H1 (cell line): Measurements from ENCODE around the gene ZFHX2. TPM values are rescaled to one million over a fixed set of nuclear protein-coding genes. Genes with fewer than 3 reads are reported as not detected.

Experiments
- CTCF ChIA-PET: fragments of 300-600 bp; sonication (Branson Sonifier 250); formaldehyde crosslinking; loops from one replicate; lab custom pipeline; 2021; ENCODE audit not compliant: partially characterized antibody; lab: Charles Lee
- POLR2A ChIA-PET: fragments of 300-600 bp; sonication (Branson Sonifier 250); formaldehyde crosslinking; loops from one replicate; lab custom pipeline; 2021; ENCODE audit warnings: inconsistent platforms; ENCODE audit not compliant: partially characterized antibody; lab: Charles Lee
- DNase-seq, 2 experiments: peaks; one replicate each; pipeline versions ENCODE4 v3.0.0 to v3.0.0-alpha.2; 2010 to 2022; ENCODE audit warnings: low spot score in 2 of 2, low read depth in 1 of 2, mixed read lengths in 1 of 2
- FAIRE-seq: peaks from 2 replicates; lab custom pipeline; 2011; peaks lifted over from hg19 to GRCh38; lab: Jason Lieb, UNC
- H2AFZ ChIP-seq: 2 replicates; pipeline ENCODE4 v1.8.1; 2012; ENCODE audit warnings: low read length, inconsistent platforms
- H2AK5ac ChIP-seq: 2 replicates; pipeline ENCODE4 v1.6.1; 2013; ENCODE audit warnings: low read depth, low read length
- H2BK120ac ChIP-seq: replicated peaks from 2 replicates; pipeline ENCODE3; 2013; ENCODE audit warnings: low read depth, low read length, inconsistent platforms
- H2BK12ac ChIP-seq: 2 replicates; pipeline ENCODE4 v1.6.1; 2013; ENCODE audit warnings: low read depth, low read length
- H2BK15ac ChIP-seq: 2 replicates; pipeline ENCODE4 v1.6.1; 2013; ENCODE audit warnings: low read length
- H2BK20ac ChIP-seq: 2 replicates; pipeline ENCODE4 v1.6.1; 2013; ENCODE audit warnings: low read length
- H2BK5ac ChIP-seq: 2 replicates; pipeline ENCODE4 v1.6.1; 2013; ENCODE audit warnings: low read depth, low read length
- H3K14ac ChIP-seq: 2 replicates; pipeline ENCODE4 v1.6.1; 2013; ENCODE audit warnings: inconsistent platforms; ENCODE audit not compliant: insufficient read length
- H3K18ac ChIP-seq: 2 replicates; pipeline ENCODE4 v1.6.1; 2013; ENCODE audit warnings: low read length; ENCODE audit errors: extremely low read depth
- H3K23ac ChIP-seq: 2 replicates; pipeline ENCODE4 v1.6.1; 2013; ENCODE audit warnings: inconsistent platforms; ENCODE audit not compliant: insufficient read length
- H3K23me2 ChIP-seq: 2 replicates; pipeline ENCODE4 v1.6.1; 2013; ENCODE audit warnings: low read depth, low read length
- H3K27ac ChIP-seq: 2 replicates; pipeline ENCODE4 v1.6.1; 2011; ENCODE audit warnings: low read depth, low read length, inconsistent platforms
- H3K27me3 ChIP-seq, 4 experiments: replicated peaks in 1 of 4; 1 replicate in 1 of 4; 2 replicates in 3 of 4; pipeline versions ENCODE4 v1.6.1 to v1.8.1; 2011 to 2013; ENCODE audit warnings: low read length in 3 of 4, mild to moderate bottlenecking in 3 of 4, inconsistent platforms in 2 of 4, mixed read lengths in 2 of 4, moderate library complexity in 1 of 4; ENCODE audit not compliant: control insufficient read depth in 3 of 4, insufficient read depth in 3 of 4; ENCODE audit errors: extremely low read depth in 1 of 4
- H3K36me3 ChIP-seq, 4 experiments: 2 replicates each; pipeline versions ENCODE4 v1.6.1 to v1.8.1; 2011 to 2013; ENCODE audit warnings: mild to moderate bottlenecking in 4 of 4, low read length in 3 of 4, moderate library complexity in 2 of 4, control low read depth in 1 of 4, inconsistent platforms in 1 of 4; ENCODE audit not compliant: insufficient read depth in 4 of 4, control insufficient read depth in 2 of 4
- H3K4ac ChIP-seq: replicated peaks from 2 replicates; pipeline ENCODE3; 2013; ENCODE audit warnings: low read length, low read depth, mixed read lengths, inconsistent platforms; ENCODE audit not compliant: insufficient read length
- H3K4me1 ChIP-seq, 4 experiments: replicated peaks in 1 of 4; 1 replicate in 1 of 4; 2 replicates in 3 of 4; pipeline versions ENCODE4 v1.6.1 to v1.8.1; 2011 to 2013; ENCODE audit warnings: low read length in 3 of 4, inconsistent platforms in 2 of 4, mixed read lengths in 1 of 4; ENCODE audit not compliant: insufficient read depth in 4 of 4, control insufficient read depth in 3 of 4
- H3K4me2 ChIP-seq, 2 experiments: 2 replicates each; pipeline versions ENCODE4 v1.6.1 to v1.8.1; 2011 to 2013; ENCODE audit warnings: low read depth in 2 of 2, low read length in 2 of 2, control low read depth in 1 of 2, inconsistent platforms in 1 of 2, mild to moderate bottlenecking in 1 of 2; ENCODE audit not compliant: insufficient read depth in 1 of 2
- H3K4me3 ChIP-seq, 4 experiments: fragments of 200-600, 300-600 bp in 1 of 4; sonication (generic), shearing (Covaris generic), sonication (Bioruptor Twin) in 1 of 4; 2 replicates each; pipeline versions ENCODE4 v1.5.1 to v1.8.1; 2011 to 2016; ENCODE audit warnings: low read length in 4 of 4, low read depth in 3 of 4, control low read depth in 2 of 4, inconsistent platforms in 2 of 4, mild to moderate bottlenecking in 2 of 4, mixed read lengths in 1 of 4, moderate library complexity in 1 of 4; ENCODE audit not compliant: insufficient read depth in 2 of 4; ENCODE audit errors: extremely low read depth in 1 of 4
- H3K56ac ChIP-seq: replicated peaks from 2 replicates; pipeline ENCODE3; 2013; ENCODE audit warnings: low read depth, mild to moderate bottlenecking, mixed read lengths, low read length, inconsistent platforms; ENCODE audit not compliant: insufficient read length
- H3K79me1 ChIP-seq: 2 replicates; pipeline ENCODE4 v1.6.1; 2013; ENCODE audit warnings: low read depth, low read length, control low read depth
- H3K79me2 ChIP-seq, 2 experiments: 2 replicates each; pipeline versions ENCODE4 v1.6.1 to v1.8.1; 2012 to 2013; ENCODE audit warnings: low read length in 2 of 2, mild to moderate bottlenecking in 2 of 2, inconsistent platforms in 1 of 2; ENCODE audit not compliant: insufficient read depth in 2 of 2, control insufficient read depth in 1 of 2
- H3K9ac ChIP-seq, 4 experiments: replicated peaks in 1 of 4; 1 replicate in 1 of 4; 2 replicates in 3 of 4; pipeline versions ENCODE4 v1.6.1 to v1.8.1; 2011 to 2013; ENCODE audit warnings: low read depth in 3 of 4, low read length in 3 of 4, control low read depth in 2 of 4, mild to moderate bottlenecking in 2 of 4, moderate library complexity in 2 of 4, inconsistent platforms in 1 of 4; ENCODE audit errors: extremely low read depth in 1 of 4
- H3K9me3 ChIP-seq, 2 experiments: 2 replicates each; pipeline versions ENCODE4 v1.6.1 to v1.8.1; 2012 to 2013; ENCODE audit warnings: mild to moderate bottlenecking in 2 of 2, moderate library complexity in 2 of 2, control low read depth in 1 of 2, inconsistent platforms in 1 of 2, low read depth in 1 of 2, low read length in 1 of 2, mixed read lengths in 1 of 2; ENCODE audit not compliant: insufficient read depth in 2 of 2
- H4K20me1 ChIP-seq, 2 experiments: replicated peaks in 1 of 2; 2 replicates each; pipeline versions ENCODE3 to v1.8.1; 2011 to 2013; ENCODE audit warnings: inconsistent platforms in 2 of 2, low read length in 2 of 2, mild to moderate bottlenecking in 1 of 2; ENCODE audit not compliant: insufficient read depth in 2 of 2, control insufficient read depth in 1 of 2
- H4K5ac ChIP-seq: 2 replicates; pipeline ENCODE4 v1.6.1; 2013; ENCODE audit warnings: low read length, low read depth, mixed read lengths, inconsistent platforms; ENCODE audit not compliant: insufficient read length
- H4K8ac ChIP-seq: 2 replicates; pipeline ENCODE4 v1.8.0; 2013; ENCODE audit warnings: mild to moderate bottlenecking, moderate library complexity, low read length, inconsistent platforms; ENCODE audit not compliant: insufficient read depth; ENCODE audit errors: extremely low read depth
- H4K91ac ChIP-seq: replicated peaks from 2 replicates; pipeline ENCODE3; 2013; ENCODE audit warnings: low read length, mixed read lengths, inconsistent platforms; ENCODE audit not compliant: insufficient read length
- ASH2L ChIP-seq: fragments of 200-600, 300-600 bp; sonication (generic); IDR thresholded peaks from one replicate; pipeline ENCODE4 v1.7.1; 2017; ENCODE audit warnings: low read length
- CBX5 ChIP-seq: fragments of 300-800, 300-1000 bp; sonication (generic); IDR thresholded peaks from 2 replicates; pipeline ENCODE4 v1.7.1; 2016; ENCODE audit warnings: antibody characterized with exemption, low read length, low read depth
- GTF2F1 ChIP-seq: IDR thresholded peaks from 2 replicates; pipeline ENCODE4 v1.6.1; 2012; ENCODE audit warnings: low read depth, low read length, improper control_type of control experiment, borderline replicate concordance
- JUN ChIP-seq: IDR thresholded peaks from 2 replicates; pipeline ENCODE4 v1.6.1; 2011; ENCODE audit warnings: low read depth, mild to moderate bottlenecking, improper control_type of control experiment, low read length
- PHF8 ChIP-seq: fragments of 200-600 bp; sonication (generic); conservative IDR thresholded peaks from 2 replicates; pipeline ENCODE4 v1.7.1; 2012; ENCODE audit warnings: low read depth, mild to moderate bottlenecking, inconsistent platforms, low read length, moderate library complexity
- RFX5 ChIP-seq: IDR thresholded peaks from 2 replicates; pipeline ENCODE4 v1.6.1; 2011; ENCODE audit warnings: low read depth, low read length, improper control_type of control experiment, borderline replicate concordance
- RNF2 ChIP-seq: fragments of 200-900, 300-1000 bp; sonication (generic); IDR thresholded peaks from 2 replicates; pipeline ENCODE4 v1.7.1; 2016; ENCODE audit warnings: borderline replicate concordance, low read depth, mild to moderate bottlenecking, antibody characterized with exemption, low read length; ENCODE audit not compliant: poor library complexity, severe bottlenecking; ENCODE audit errors: missing control alignments
- RXRA ChIP-seq: IDR thresholded peaks from 2 replicates; pipeline ENCODE4 v1.6.1; 2011; ENCODE audit warnings: low read depth, mild to moderate bottlenecking, low read length, moderate library complexity; ENCODE audit not compliant: insufficient read depth
- USF2 ChIP-seq: IDR thresholded peaks from 2 replicates; pipeline ENCODE4 v1.6.1; 2011; ENCODE audit warnings: low read length, improper control_type of control experiment
- YY1 ChIP-seq: IDR thresholded peaks from 2 replicates; pipeline ENCODE4 v1.6.1; 2011; ENCODE audit warnings: low read depth, mild to moderate bottlenecking, low read length
- ZNF274 ChIP-seq: IDR thresholded peaks from 2 replicates; pipeline ENCODE4 v1.7.0; 2012; ENCODE audit warnings: low read length, borderline replicate concordance; ENCODE audit errors: extremely low read depth
- WGBS, 2 experiments: shearing (Covaris generic) in 1 of 2; methylation state at CpG; one replicate each; pipeline versions ENCODE4 v1.1.6 to v1.1.7; 2013 to 2015; ENCODE audit warnings: low lambda C conversion rate in 2 of 2, mixed read lengths in 2 of 2, inconsistent platforms in 1 of 2, low coverage in 1 of 2, missing lambda C conversion rate in 1 of 2; ENCODE audit not compliant: insufficient replicate concordance in 2 of 2, insufficient coverage in 1 of 2, insufficient read length in 1 of 2; ENCODE audit errors: extremely low coverage in 1 of 2, missing lambda C conversion rate in 1 of 2; 5-methylcytosine and 5-hydroxymethylcytosine counted together
- polyA plus RNA-seq, 7 experiments: library from polyadenylated mRNA; depleted of rRNA in 3 of 7; stranded (reverse) in 5 of 7; unstranded in 2 of 7; fragments of >200 nt in 5 of 7; fragments of 200-250 nt in 2 of 7; gene quantifications; 1 replicate in 5 of 7; 2 replicates in 1 of 7; 4 replicates in 1 of 7; pipeline versions ENCODE4 v1.2.1 to v1.2.3, GENCODE V29; 2011 to 2013; ENCODE audit warnings: missing spikeins in 2 of 7, mixed read lengths in 2 of 7
- total RNA-seq: library from RNA; stranded (reverse); fragmentation: NEBNext Ultra II Directional; extraction: Animal tissue kit (Norgen Biotek cat#: 25700); gene quantifications from 2 replicates; pipeline ENCODE4 v1.2.1, GENCODE V29; 2021

The ZFHX2 gene
- total and polyA plus RNA-seq, 2 of the 8 experiments (the other 6 are each of a cell fraction or from before 2014, with no cell fraction given), result 2.7 to 27.0 TPM

DNA sequence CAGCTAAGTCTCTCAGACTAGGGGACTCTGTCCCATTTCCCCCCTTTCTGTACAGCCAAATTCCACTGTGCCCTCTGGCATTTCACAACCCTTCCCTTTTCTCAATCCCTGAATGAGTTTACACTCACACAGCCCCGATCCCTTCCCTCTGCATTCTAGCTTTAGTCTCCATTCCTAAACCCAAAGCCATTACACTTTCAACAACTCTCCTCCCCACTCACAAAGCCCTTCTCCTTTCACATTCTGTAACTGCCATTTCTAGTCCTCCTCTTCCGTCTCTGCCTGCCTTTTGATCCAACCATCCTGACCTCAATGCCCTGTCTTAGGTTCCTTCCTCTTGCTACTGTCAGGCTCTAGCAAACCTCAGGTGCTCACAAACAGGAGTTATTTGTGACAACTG, 3.6 kb downstream of the ZFHX2 start:
- peak overlapping the region; percentile 58 for H2AK5ac ChIP-seq
- H4K91ac ChIP-seq, result peak overlapping the region; percentile 5
- H3K4me2 ChIP-seq, result peak overlapping the region; percentile 99 to 100; a peak in 3 of 4 replicates
- 70% methylated on average over 2 of the region's 2 CpGs; no CpG with 5 or more reads in 1 of the 2 experiments for WGBS, 2 experiments
- peaks cover 21% of the 10 kb centered on the region for H3K23me2 ChIP-seq
- peak overlapping the region; percentile 55 for H2BK12ac ChIP-seq
- TF ChIP-seq PHF8 (no peak), ZNF274 (no peak), RFX5 (no peak), JUN (no peak), RXRA (no peak), YY1 (no peak), ASH2L (no peak), USF2 (no peak), RNF2 (no peak), CBX5 (no peak), GTF2F1 (no peak)
- H3K79me2 ChIP-seq, result peaks cover 10 to 60% of the 10 kb centered on the region in 2 experiments; a peak in 3 of 4 replicates
- no peak overlapping the region for H3K23ac ChIP-seq
- no peak overlapping the region for H4K8ac ChIP-seq
- peak overlapping the region; percentile 10; the same call in 1 of the 2 replicates for H2BK15ac ChIP-seq
- H3K27me3 ChIP-seq, result no peaks in the 10 kb centered on the region
- H3K4ac ChIP-seq, result no peak overlapping the region
- peaks cover 0 to 2% of the 10 kb centered on the region in 2 experiments for H4K20me1 ChIP-seq
- H3K4me1 ChIP-seq, result peaks cover 37 to 68% (median 46%) of the 10 kb centered on the region in 4 experiments
- CTCF ChIA-PET, result interaction anchor here (0.7 to 70.5 kb wide), 4 partner anchors 5 to 360 kb away, joined by 3 to 2092 read pairs (median 1314); partner anchors contain the start of genes AP1G2, NGDN, THTPA and ZFHX2
- DNase-seq (no peak), FAIRE-seq (no peak)
- peaks cover 0 to 10% (median 3%) of the 10 kb centered on the region in 4 experiments; a peak in 3 of 8 replicates for H3K36me3 ChIP-seq
- no peaks in the 10 kb centered on the region for H3K9me3 ChIP-seq
- peak overlapping the region in 3 of 4 experiments; percentile 3 to 99 (median 12); a peak in 2 of 8 replicates for H3K4me3 ChIP-seq
- no peak overlapping the region for H3K56ac ChIP-seq
- H3K9ac ChIP-seq, result peak overlapping the region in 3 of 4 experiments; percentile 2 to 53 (median 22); a peak in 4 of 7 replicates
- H2BK20ac ChIP-seq, result peak overlapping the region; percentile 17
- H3K27ac ChIP-seq, result peak overlapping the region; percentile 65; the same call in 1 of the 2 replicates
- POLR2A ChIA-PET, result interaction anchor here (0.6 to 52.7 kb wide), 5 partner anchors 0 to 665 kb away, joined by 4 to 1523 read pairs (median 944); partner anchors contain the start of genes AP1G2, NGDN, PABPN1 and THTPA
- no peak overlapping the region for H2BK120ac ChIP-seq
- peak overlapping the region; percentile 79 for H3K18ac ChIP-seq
- peak overlapping the region; percentile 76 for H2BK5ac ChIP-seq
- no peak overlapping the region for H2AFZ ChIP-seq
- no peak overlapping the region for H3K14ac ChIP-seq
- peaks cover 21% of the 10 kb centered on the region for H3K79me1 ChIP-seq
- H4K5ac ChIP-seq, result peak overlapping the region; percentile 36
